HepG2 (cell line): ENCODE data around the gene KCTD13. TPM values are rescaled to one million over a fixed set of nuclear protein-coding genes. Genes with fewer than 3 reads are reported as not detected.
A peak's percentile ranks its signal among the peaks of the same experiment; 100 is the strongest.

Experiments
- CTCF ChIP-seq: sonication (generic); formaldehyde crosslinking; IDR thresholded peaks from 2 replicates; pipeline ENCODE4 v1.5.0; 2020; ENCODE audit warnings: mild to moderate bottlenecking, missing genetic modification reagents, moderate library complexity
- DMAP1 ChIP-seq: IDR thresholded peaks from 2 replicates; pipeline ENCODE4 v1.6.1; 2016
- EEA1 ChIP-seq: sonication (generic); formaldehyde crosslinking; IDR thresholded peaks from 2 replicates; pipeline ENCODE4 v1.5.1; 2020; ENCODE audit warnings: mild to moderate bottlenecking, missing genetic modification reagents, borderline replicate concordance
- ETV6 ChIP-seq: sonication (generic); formaldehyde crosslinking; conservative IDR thresholded peaks from 2 replicates; pipeline ENCODE4 v1.4.0; 2020; ENCODE audit warnings: missing genetic modification reagents
- FOSL2 ChIP-seq: sonication (generic); formaldehyde crosslinking; IDR thresholded peaks from 2 replicates; pipeline ENCODE4 v1.4.0; 2020; ENCODE audit warnings: missing genetic modification reagents
- GATA4 ChIP-seq: sonication (generic); IDR thresholded peaks from 2 replicates; pipeline ENCODE4 v1.6.1; 2016; ENCODE audit warnings: antibody characterized with exemption, low read depth, borderline replicate concordance
- HBP1 ChIP-seq: IDR thresholded peaks from 2 replicates; pipeline ENCODE4 v1.6.1; 2016; ENCODE audit warnings: low read depth, control low read depth
- MTA3 ChIP-seq: sonication (generic); formaldehyde crosslinking; IDR thresholded peaks from 2 replicates; pipeline ENCODE4 v1.4.0; 2020; ENCODE audit warnings: missing genetic modification reagents
- PLRG1 ChIP-seq: fragments of 450-650 bp; conservative IDR thresholded peaks from 2 replicates; pipeline ENCODE4 v1.6.1; 2016
- ZBTB14 ChIP-seq: sonication (generic); formaldehyde crosslinking; IDR thresholded peaks from 2 replicates; pipeline ENCODE4 v1.4.0; 2020; ENCODE audit warnings: missing genetic modification reagents
- ZFP41 ChIP-seq: sonication (generic); formaldehyde crosslinking; IDR thresholded peaks from 2 replicates; pipeline ENCODE4 v1.4.0; 2020; ENCODE audit warnings: mild to moderate bottlenecking, missing genetic modification reagents, borderline replicate concordance
- ZMYM2 ChIP-seq: sonication (generic); formaldehyde crosslinking; IDR thresholded peaks from 2 replicates; pipeline ENCODE4 v1.8.0; 2022; ENCODE audit warnings: mild to moderate bottlenecking, missing genetic modification reagents
- ZNF235 ChIP-seq: sonication (generic); formaldehyde crosslinking; IDR thresholded peaks from 2 replicates; pipeline ENCODE4 v1.8.1; 2023; ENCODE audit warnings: mild to moderate bottlenecking, missing genetic modification reagents, borderline replicate concordance
- ZNF253 ChIP-seq: sonication (generic); formaldehyde crosslinking; IDR thresholded peaks from 2 replicates; pipeline ENCODE4 v1.8.0; 2022; ENCODE audit warnings: mild to moderate bottlenecking, missing genetic modification reagents, borderline replicate concordance
- ZNF256 ChIP-seq: sonication (generic); formaldehyde crosslinking; conservative IDR thresholded peaks from 2 replicates; pipeline ENCODE4 v1.4.0; 2020; ENCODE audit warnings: missing genetic modification reagents
- ZNF501 ChIP-seq: sonication (generic); formaldehyde crosslinking; IDR thresholded peaks from 2 replicates; pipeline ENCODE4 v1.5.1; 2020; ENCODE audit warnings: mild to moderate bottlenecking, moderate library complexity, missing genetic modification reagents
- ZNF652 ChIP-seq: IDR thresholded peaks from 2 replicates; pipeline ENCODE4 v1.6.1; 2016; ENCODE audit warnings: low read depth, borderline replicate concordance
- ZNF672 ChIP-seq: sonication (generic); formaldehyde crosslinking; IDR thresholded peaks from 2 replicates; pipeline ENCODE4 v1.8.1; 2022; ENCODE audit warnings: missing genetic modification reagents
- ZNF768 ChIP-seq: sonication (generic); formaldehyde crosslinking; IDR thresholded peaks from 2 replicates; pipeline ENCODE4 v1.4.0; 2020; ENCODE audit warnings: missing genetic modification reagents
- ZNF777 ChIP-seq: sonication (generic); formaldehyde crosslinking; IDR thresholded peaks from 2 replicates; pipeline ENCODE4 v1.4.0; 2020; ENCODE audit warnings: missing genetic modification reagents
- polyA plus RNA-seq, 8 experiments: library from polyadenylated mRNA; depleted of rRNA in 3 of 8; stranded (reverse) in 7 of 8; unstranded in 1 of 8; fragments of >200 nt; fragmentation: Illumina TruSeq in 4 of 8; extraction: Trizol in 4 of 8; gene quantifications; 2 replicates each; pipeline versions ENCODE4 v1.2.1 to v1.2.3, GENCODE V29; 2011 to 2016; ENCODE audit warnings: low read depth in 4 of 8, missing spikeins in 1 of 8, mixed read lengths in 1 of 8; ENCODE audit not compliant: insufficient read depth in 1 of 8
- total RNA-seq, 5 experiments: library from RNA; depleted of rRNA; stranded (reverse); fragments of >200 nt; fragmentation: Illumina TruSeq; extraction: Trizol; gene quantifications; 2 replicates each; pipeline ENCODE4 v1.2.3, GENCODE V29; 2016; ENCODE audit warnings: low read depth in 1 of 5
- TF ChIP-seq, protein P1 (sequence below): sonication (generic); formaldehyde crosslinking; IDR thresholded peaks from 2 replicates; pipeline ENCODE4 v1.5.1; 2020; ENCODE audit warnings: mild to moderate bottlenecking, moderate library complexity, missing genetic modification reagents
- TF ChIP-seq, protein P2 (sequence below): sonication (generic); formaldehyde crosslinking; IDR thresholded peaks from 2 replicates; pipeline ENCODE4 v1.8.0; 2022; ENCODE audit warnings: mild to moderate bottlenecking, missing genetic modification reagents, borderline replicate concordance

KCTD13 gene
- total and polyA plus RNA-seq, 2 of the 13 experiments (the other 11 are each of a cell fraction or from before 2014, with no cell fraction given) = 6.3 to 14.7 TPM

DNA sequence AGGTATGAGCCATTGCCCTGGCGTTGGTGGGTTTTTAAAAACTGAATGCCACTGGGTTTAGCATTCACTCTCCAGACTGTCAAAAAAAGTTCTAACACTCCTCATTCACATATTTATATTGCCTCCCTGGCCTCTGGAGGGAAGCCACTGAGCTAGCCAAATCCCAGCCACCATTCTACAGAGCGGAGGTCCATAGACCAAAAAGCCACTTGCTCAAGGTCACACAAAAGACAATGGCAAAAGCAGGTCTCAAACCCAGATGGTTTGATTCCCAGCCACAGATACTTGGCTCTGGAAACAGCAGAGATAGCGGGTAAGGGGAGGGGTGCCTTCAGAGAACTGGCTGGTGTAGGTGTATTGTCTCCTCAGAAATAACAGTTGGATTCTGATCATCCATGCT is 45.0 kb downstream of the KCTD13 start (continued):
- TF ChIP-seq PLRG1 = no peak
- TF ChIP-seq, protein P1, sequence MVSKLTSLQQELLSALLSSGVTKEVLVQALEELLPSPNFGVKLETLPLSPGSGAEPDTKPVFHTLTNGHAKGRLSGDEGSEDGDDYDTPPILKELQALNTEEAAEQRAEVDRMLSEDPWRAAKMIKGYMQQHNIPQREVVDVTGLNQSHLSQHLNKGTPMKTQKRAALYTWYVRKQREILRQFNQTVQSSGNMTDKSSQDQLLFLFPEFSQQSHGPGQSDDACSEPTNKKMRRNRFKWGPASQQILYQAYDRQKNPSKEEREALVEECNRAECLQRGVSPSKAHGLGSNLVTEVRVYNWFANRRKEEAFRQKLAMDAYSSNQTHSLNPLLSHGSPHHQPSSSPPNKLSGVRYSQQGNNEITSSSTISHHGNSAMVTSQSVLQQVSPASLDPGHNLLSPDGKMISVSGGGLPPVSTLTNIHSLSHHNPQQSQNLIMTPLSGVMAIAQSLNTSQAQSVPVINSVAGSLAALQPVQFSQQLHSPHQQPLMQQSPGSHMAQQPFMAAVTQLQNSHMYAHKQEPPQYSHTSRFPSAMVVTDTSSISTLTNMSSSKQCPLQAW = peak; percentile 62
- no peak for TF ChIP-seq ETV6 (CRISPR knock-in tag)
- no peak for TF ChIP-seq GATA4
- TF ChIP-seq ZBTB14 (CRISPR knock-in tag) = no peak
- TF ChIP-seq ZNF777 (CRISPR knock-in tag) = no peak
- TF ChIP-seq CTCF (CRISPR knock-in tag) = no peak
- 0 out of 2 replicates have a peak, but pooled peaks have one; percentile 35 for TF ChIP-seq ZNF501
- TF ChIP-seq, protein P2, sequence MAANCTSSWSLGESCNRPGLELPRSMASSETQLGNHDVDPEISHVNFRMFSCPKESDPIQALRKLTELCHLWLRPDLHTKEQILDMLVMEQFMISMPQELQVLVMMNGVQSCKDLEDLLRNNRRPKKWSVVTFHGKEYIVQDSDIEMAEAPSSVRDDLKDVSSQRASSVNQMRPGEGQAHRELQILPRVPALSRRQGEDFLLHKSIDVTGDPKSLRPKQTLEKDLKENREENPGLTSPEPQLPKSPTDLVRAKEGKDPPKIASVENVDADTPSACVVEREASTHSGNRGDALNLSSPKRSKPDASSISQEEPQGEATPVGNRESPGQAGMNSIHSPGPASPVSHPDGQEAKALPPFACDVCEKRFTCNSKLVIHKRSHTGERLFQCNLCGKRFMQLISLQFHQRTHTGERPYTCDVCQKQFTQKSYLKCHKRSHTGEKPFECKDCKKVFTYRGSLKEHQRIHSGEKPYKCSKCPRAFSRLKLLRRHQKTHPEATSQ = no peak
- peak; percentile 54; the same call in 1 of the 2 replicates for TF ChIP-seq ZMYM2
- no peak for TF ChIP-seq ZNF768
- TF ChIP-seq DMAP1 (CRISPR knock-in tag) = no peak
- no peak for TF ChIP-seq ZNF652
- TF ChIP-seq ZNF672 (CRISPR knock-in tag) = no peak
- no peak for TF ChIP-seq ZFP41
- TF ChIP-seq FOSL2 (CRISPR knock-in tag) = no peak
- TF ChIP-seq ZNF253 = no peak
- TF ChIP-seq ZNF256 (CRISPR knock-in tag) = no peak
- TF ChIP-seq HBP1 = no peak
- TF ChIP-seq EEA1 (CRISPR knock-in tag) = no peak
- no peak for TF ChIP-seq ZNF235
- no peak for TF ChIP-seq MTA3 (CRISPR knock-in tag)
